ENCODE measurements around the gene RGS6. TPM values are rescaled to one million over a fixed set of nuclear protein-coding genes. Genes with fewer than 3 reads are reported as not detected.

RGS6 gene
- polyA plus RNA-seq, 3 donors: not detected

- H3K9me3 ChIP-seq (replicated peaks in 1 of 2; ENCODE audit: control insufficient read depth in 1 of 2, insufficient read depth in 1 of 2, low read length in 2 of 2): peaks cover 5 to 13% of the 10 kb centered on the region in 2 donors
- no peaks in the 10 kb centered on the region for H3K4me1 ChIP-seq (ENCODE audit: control insufficient read depth in 1 of 2, insufficient read depth in 2 of 2, low read length in 2 of 2)
- H3K27ac Mint-ChIP-seq: no peak overlapping the region
- H3K27me3 ChIP-seq (ENCODE audit: control insufficient read depth in 2 of 2, insufficient read depth in 2 of 2, low read length in 2 of 2): no peaks in the 10 kb centered on the region
- H2AFZ ChIP-seq (ENCODE audit: insufficient read depth, low read depth, low read length, poor library complexity, severe bottlenecking): no peak overlapping the region
- H3K9ac ChIP-seq (ENCODE audit: insufficient read depth, low read length, poor library complexity, severe bottlenecking): no peak overlapping the region
- no CpG with 5 or more reads among the region's 1 CpG for WGBS (ENCODE audit: insufficient coverage)
- no peak overlapping the region for H3K27ac ChIP-seq (ENCODE audit: low read depth in 1 of 2, low read length in 2 of 2)
- DNase-seq: no peak
- no peaks in the 10 kb centered on the region for H3K79me2 ChIP-seq (ENCODE audit: insufficient read depth, low read length)
- H3K9me3 Mint-ChIP-seq: peaks cover 2 to 16% (median 8%) of the 10 kb centered on the region in 7 donors
- no peak overlapping the region for H3K4me3 ChIP-seq (replicated peaks in 1 of 3; ENCODE audit: low read depth in 2 of 3, low read length in 3 of 3)
- no peak overlapping the region for H3K4me3 Mint-ChIP-seq
- H3K4me2 ChIP-seq (replicated peaks; ENCODE audit: extremely low read depth, low read length, poor library complexity, severe bottlenecking): no peak overlapping the region
- no peaks in the 10 kb centered on the region for H3K4me1 Mint-ChIP-seq
- H3K36me3 Mint-ChIP-seq: no peaks in the 10 kb centered on the region
- no peaks in the 10 kb centered on the region for H4K20me1 ChIP-seq (ENCODE audit: insufficient read depth, low read length)
- no peak for TF ChIP-seq CTCF (IDR thresholded peaks at IDR 0.05)
- intact Hi-C loops (cut with micrococcal nuclease): no loop called here
- no peaks in the 10 kb centered on the region for H3K36me3 ChIP-seq (replicated peaks in 1 of 2; ENCODE audit: control insufficient read depth in 1 of 2, insufficient read depth in 2 of 2, low read length in 2 of 2)
- no peaks in the 10 kb centered on the region for H3K27me3 Mint-ChIP-seq (ENCODE audit: low read depth in 3 of 3)
These were observed 289.8 kb downstream of the RGS6 start for GRCh38 chr14:72222046-72222445.

- Histone ChIP-seq H3K79me2 (ENCODE audit: insufficient read depth, low read length) (no peaks in the 10 kb centered on the region), H3K4me3 (replicated peaks in 1 of 3; ENCODE audit: low read depth in 2 of 3, low read length in 3 of 3) (no peak overlapping the region), H2AFZ (ENCODE audit: insufficient read depth, low read depth, low read length, poor library complexity, severe bottlenecking) (no peak overlapping the region), H3K4me2 (replicated peaks; ENCODE audit: extremely low read depth, low read length, poor library complexity, severe bottlenecking) (no peak overlapping the region), H3K9me3 (replicated peaks in 1 of 2; ENCODE audit: control insufficient read depth in 1 of 2, insufficient read depth in 1 of 2, low read length in 2 of 2) (no peaks in the 10 kb centered on the region), H3K27me3 (ENCODE audit: control insufficient read depth in 2 of 2, insufficient read depth in 2 of 2, low read length in 2 of 2) (no peaks in the 10 kb centered on the region), H3K9ac (ENCODE audit: insufficient read depth, low read length, poor library complexity, severe bottlenecking) (no peak overlapping the region), H3K27ac (ENCODE audit: low read depth in 1 of 2, low read length in 2 of 2) (no peak overlapping the region), H3K4me1 (ENCODE audit: control insufficient read depth in 1 of 2, insufficient read depth in 2 of 2, low read length in 2 of 2) (no peaks in the 10 kb centered on the region), H4K20me1 (ENCODE audit: insufficient read depth, low read length) (no peaks in the 10 kb centered on the region), H3K36me3 (replicated peaks in 1 of 2; ENCODE audit: control insufficient read depth in 1 of 2, insufficient read depth in 2 of 2, low read length in 2 of 2) (no peaks in the 10 kb centered on the region)
- no peak for DNase-seq
- Mint-ChIP-seq H3K4me1 (no peaks in the 10 kb centered on the region), H3K9me3 (peaks cover 0 to 2% (median 0%) of the 10 kb centered on the region in 7 donors), H3K27me3 (ENCODE audit: low read depth in 3 of 3) (peaks cover 0 to 3% (median 0%) of the 10 kb centered on the region in 3 donors), H3K4me3 (no peak overlapping the region), H3K36me3 (no peaks in the 10 kb centered on the region), H3K27ac (no peak overlapping the region)
- TF ChIP-seq CTCF (IDR thresholded peaks at IDR 0.05): no peak
- WGBS (ENCODE audit: insufficient coverage): 87% methylated on average over 12 of the region's 22 CpGs
- intact Hi-C loops (cut with micrococcal nuclease): no loop called here
These were observed 304.4 kb downstream of the RGS6 start for GRCh38 chr14:72236629-72237028.
